NCI-H446 (cell line): ENCODE measurements around the gene CYBC1.
"Not testable (repeated sequence)": the region's sequence is repeated elsewhere in the genome, so short reads cannot be mapped to it uniquely, and the experiment has no call there.

ENCODE experiments used
- DNase-seq, 2 experiments: peaks; one replicate each; lab custom pipeline; 2025; lab: John Stamatoyannopoulos, UW

The CYBC1 gene

DNA sequence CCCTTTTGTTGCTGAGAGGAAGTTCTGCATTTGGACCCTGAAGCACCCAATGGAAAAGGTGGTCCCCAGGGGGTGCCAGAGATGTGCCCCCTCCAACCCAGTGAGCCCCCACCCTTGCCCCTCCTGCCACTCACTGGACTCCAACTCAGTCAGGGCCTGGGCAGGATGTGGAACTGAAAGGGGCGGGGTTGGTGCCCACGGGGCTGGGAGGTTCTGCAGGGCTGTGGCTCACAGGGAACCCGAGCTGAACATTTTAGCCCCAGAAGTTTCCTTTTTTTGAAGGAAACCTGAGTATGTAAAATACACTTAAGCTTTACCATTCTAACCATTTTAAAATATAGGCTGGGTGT is 16.4 kb downstream of the CYBC1 start:
- no peak for DNase-seq

- no peak for DNase-seq
These were observed 16.9 kb downstream of the CYBC1 start for GRCh38 chr17:82433560-82434215.

DNA sequence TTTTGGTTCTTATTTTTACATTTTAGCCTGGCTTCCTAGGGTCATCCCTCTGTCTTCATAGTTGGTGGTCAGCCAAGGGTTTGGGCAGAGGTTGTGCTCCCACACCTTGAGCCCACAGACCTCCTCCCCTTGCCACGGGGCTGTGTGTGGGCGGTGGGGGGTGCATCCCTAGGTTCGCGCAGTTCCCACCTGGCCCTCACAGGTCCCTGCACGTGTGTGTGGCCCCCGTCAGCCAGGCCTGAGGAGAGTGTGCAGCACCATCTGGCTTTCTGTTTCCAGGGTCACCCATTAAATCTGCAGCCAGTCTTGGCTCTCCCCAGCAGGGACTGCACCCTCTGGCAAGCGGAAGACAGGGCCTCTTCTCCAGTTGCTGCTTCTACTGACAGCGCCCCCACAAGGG is 18.5 kb downstream of the CYBC1 start:
- no peak for DNase-seq

DNA sequence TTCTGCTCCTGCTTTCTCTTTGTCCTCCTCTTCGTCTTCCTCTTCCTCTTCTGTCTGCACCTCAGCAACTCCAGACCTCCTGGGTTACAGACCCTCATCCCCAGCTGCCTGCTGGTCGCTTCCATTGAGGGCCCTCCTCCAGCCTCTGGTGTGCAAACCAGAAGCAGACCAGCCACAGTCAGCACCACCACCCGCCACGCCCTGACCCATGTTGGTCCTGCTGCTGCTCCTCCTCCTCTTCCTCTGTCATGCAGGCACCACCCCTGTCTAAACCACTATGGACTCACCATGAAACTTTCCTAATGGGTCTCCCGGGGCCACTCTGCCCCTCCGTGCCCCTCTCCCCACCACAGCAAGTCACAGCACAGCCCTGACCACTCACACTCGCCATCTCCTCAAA is 20.7 kb downstream of the CYBC1 start:
- no peak for DNase-seq

- no peak for DNase-seq
These were observed 22.0 kb downstream of the CYBC1 start for GRCh38 chr17:82428546-82428945.

GRCh38 chr17:82424863-82425159 is 25.7 kb downstream of the CYBC1 start:
- no peak for DNase-seq

GRCh38 chr17:82424001-82424862 is 26.3 kb downstream of the CYBC1 start:
- DNase-seq, result peak in 1 of 2 experiments; percentile 24

- DNase-seq, result no peak
These were observed 31.0 kb downstream of the CYBC1 start for GRCh38 chr17:82419540-82419939.

- DNase-seq, result peak; percentile 57 to 90
These were observed 32.3 kb downstream of the CYBC1 start, which contains the start of the genes HEXD and OGFOD3 for GRCh38 chr17:82418001-82418986. Gene HEXD (plus strand): TSS chr17:82418347. CDS start chr17:82419800, 1,453 bp downstream. Gene OGFOD3 (minus strand): TSS chr17:82418586. CDS start chr17:82418485, 101 bp downstream.

GRCh38 chr17:82416771-82417170 is 33.8 kb downstream of the CYBC1 start:
- no peak for DNase-seq

GRCh38 chr17:82416264-82416663 is 34.3 kb downstream of the CYBC1 start:
- no peak for DNase-seq

DNA sequence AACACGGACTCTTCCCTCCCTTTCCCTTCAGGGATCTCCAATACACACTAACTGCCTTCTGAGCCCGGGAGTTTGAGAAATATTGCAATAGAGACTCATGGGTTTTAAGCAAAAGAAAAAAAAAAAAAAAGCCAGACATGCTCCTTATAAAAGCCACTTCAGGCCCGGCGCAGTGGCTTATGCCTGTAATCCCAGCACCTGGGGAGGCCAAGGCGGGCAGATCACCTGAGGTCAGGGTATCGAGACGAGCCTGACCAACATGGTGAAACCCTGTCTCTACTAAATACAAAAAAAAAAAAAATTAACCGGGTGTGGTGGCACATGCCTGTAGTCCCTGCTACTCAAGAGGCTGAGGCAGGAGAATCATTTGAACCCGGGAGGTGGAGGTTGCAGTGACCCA is 34.8 kb downstream of the CYBC1 start:
- DNase-seq, result no peak

GRCh38 chr17:82415336-82415735 is 35.2 kb downstream of the CYBC1 start:
- no peak for DNase-seq

DNA sequence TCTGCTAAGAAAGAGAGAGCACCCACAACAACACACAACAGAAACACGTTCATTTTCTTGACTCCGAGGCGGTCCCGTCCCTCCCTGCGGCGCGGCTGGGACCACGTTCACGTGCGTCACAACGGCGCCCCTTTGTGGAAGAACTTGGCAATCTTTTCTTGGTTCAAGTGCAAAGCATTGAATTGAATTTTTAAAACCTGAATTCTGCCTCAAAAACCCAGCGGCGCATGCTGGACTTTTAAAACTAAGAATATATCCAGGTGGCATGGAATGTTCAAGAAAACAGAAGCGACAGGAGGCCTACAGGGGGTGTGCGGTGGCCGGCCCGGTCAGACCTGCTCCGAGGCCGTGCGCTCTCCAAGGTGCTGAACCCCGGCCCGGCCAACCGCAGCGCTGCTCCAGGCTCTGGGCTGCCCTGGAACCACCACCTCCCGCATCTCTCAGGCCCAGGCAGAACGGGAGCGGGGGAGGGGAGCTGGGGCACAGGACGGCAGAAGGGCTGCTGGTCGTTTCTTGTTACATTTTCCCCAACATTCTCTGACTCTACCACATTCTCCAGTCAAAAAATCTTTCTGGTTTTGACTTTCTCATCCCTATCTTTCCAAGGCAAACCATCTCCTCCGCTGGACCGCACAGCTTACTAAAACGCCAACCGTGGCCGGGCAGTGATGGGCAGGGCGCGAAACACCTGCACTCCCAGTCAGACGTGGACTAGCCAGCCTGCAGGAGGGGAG is 35.8 kb downstream of the CYBC1 start:
- peak in 1 of 2 experiments; percentile 43 for DNase-seq

- DNase-seq, result no peak
These were observed 37.7 kb downstream of the CYBC1 start for GRCh38 chr17:82412535-82413520.

GRCh38 chr17:82412081-82412480 is 38.5 kb downstream of the CYBC1 start:
- not testable (repeated sequence) for DNase-seq

- no peak for DNase-seq
These were observed 39.0 kb downstream of the CYBC1 start for GRCh38 chr17:82411396-82412053.

DNA sequence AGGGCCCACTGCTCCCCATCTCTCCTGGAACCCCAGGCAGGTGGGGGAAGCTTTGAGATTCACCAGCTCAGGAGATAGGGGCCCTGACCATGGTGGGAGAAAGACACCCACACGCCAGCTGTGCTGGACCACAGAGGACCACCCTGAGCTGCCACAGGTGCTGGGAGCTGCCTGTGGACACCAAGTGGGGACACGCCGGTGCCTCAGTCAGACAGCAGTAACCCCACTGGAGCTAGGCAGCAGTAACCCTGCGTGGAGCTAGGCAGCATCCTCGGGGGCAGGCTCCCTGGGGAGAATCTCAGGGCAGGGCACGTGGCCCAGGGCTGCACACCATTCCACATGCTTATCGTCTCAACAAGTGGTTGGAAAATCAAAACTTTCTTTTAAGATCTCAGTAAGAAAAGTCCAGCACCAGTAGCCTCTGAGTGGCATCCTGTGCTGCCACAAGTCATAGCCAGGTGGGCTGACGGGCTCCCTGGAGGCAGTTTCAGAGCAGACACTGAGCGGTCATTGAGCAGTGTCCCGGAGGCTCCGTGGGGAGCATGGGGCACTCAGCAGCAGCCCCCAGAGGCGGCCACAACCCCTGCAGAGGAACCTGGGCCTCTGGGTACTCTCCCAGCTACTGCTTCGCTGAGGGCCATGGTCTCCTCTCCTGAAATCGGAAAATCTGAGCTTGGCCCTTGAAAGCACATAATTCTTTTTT is 40.4 kb downstream of the CYBC1 start:
- no peak for DNase-seq

- no peak for DNase-seq
These were observed 41.6 kb downstream of the CYBC1 start for GRCh38 chr17:82408938-82409318.
